T-helper 1 cell treated with Interleukin-12 subunit alpha and Interleukin-12 subunit beta and Interleukin-4 antibody, amounts not matched to agents 30 ng/mL and 1 ng/mL, for 36 hours (primary cell): ENCODE measurements around the gene HMGCS2. TPM values are rescaled to one million over a fixed set of nuclear protein-coding genes. Genes with fewer than 3 reads are reported as not detected.

Source experiments
- intact Hi-C: fragments of 100-400 bp; cut with micrococcal nuclease; formaldehyde crosslinking; loops from one replicate; pipeline ENCODE4 v1.15.1; 2024
- total RNA-seq: library from RNA; stranded (reverse); gene quantifications from 2 replicates; pipeline ENCODE4 v1.2.3, GENCODE V29; 2022

HMGCS2 gene
- total RNA-seq, 1 donor from 2014 or later: not detected

- intact Hi-C loops: no loop called here
These were observed 64.8 kb downstream of the HMGCS2 start for GRCh38 chr1:119703666-119704450.

GRCh38 chr1:119702384-119702783 lies 66.3 kb downstream of the HMGCS2 start:
- intact Hi-C loops: no loop called here

GRCh38 chr1:119701659-119702058 lies 67.0 kb downstream of the HMGCS2 start:
- intact Hi-C loops: no loop called here

- intact Hi-C loops: no loop called here
These were observed 68.4 kb downstream of the HMGCS2 start for GRCh38 chr1:119700326-119700725.

Other genes with a start within 250 kb of the HMGCS2 start
- 0.69 and 0.73 TPM in 2 replicates for gene ZNF697, start 120.6 kb downstream of the HMGCS2 start, total RNA-seq
- 76.9 and 78.9 TPM in 2 replicates for gene PHGDH, start 57.0 kb downstream of the HMGCS2 start, total RNA-seq
- gene REG4, start 42.6 kb upstream of the HMGCS2 start, total RNA-seq: 0.61 and 1.0 TPM in 2 replicates
- gene ADAM30, start 127.6 kb upstream of the HMGCS2 start, total RNA-seq: not detected in 2 replicates